IMR-90 (cell line): Measurements from ENCODE around the gene EYS.

Experiments
- CEBPB ChIP-seq: IDR thresholded peaks from 2 replicates; pipeline ENCODE4 v1.6.1; 2012; ENCODE audit warnings: low read depth, low read length, improper control_type of control experiment
- CTCF ChIP-seq: conservative IDR thresholded peaks from 2 replicates; pipeline ENCODE4 v1.5.1; 2012; ENCODE audit warnings: mild to moderate bottlenecking, low read depth, low read length, improper control_type of control experiment
- FOS ChIP-seq: fragments of 150-350 bp; IDR thresholded peaks from 2 replicates; pipeline ENCODE4 v1.6.1; 2016; ENCODE audit warnings: low read depth, low read length
- MXI1 ChIP-seq: IDR thresholded peaks from 2 replicates; pipeline ENCODE4 v1.6.1; 2012; ENCODE audit warnings: low read depth, mild to moderate bottlenecking, low read length, moderate library complexity, borderline replicate concordance
- NFE2L2 ChIP-seq: fragments of 150-350 bp; IDR thresholded peaks from 2 replicates; pipeline ENCODE4 v1.6.1; 2016; ENCODE audit warnings: low read depth, mild to moderate bottlenecking, low read length
- POLR2A ChIP-seq: IDR thresholded peaks from 2 replicates; pipeline ENCODE4 v1.6.1; 2012; ENCODE audit warnings: mild to moderate bottlenecking, low read depth, low read length
- RAD21 ChIP-seq: IDR thresholded peaks from 2 replicates; pipeline ENCODE4 v1.6.1; 2012; ENCODE audit warnings: low read length, improper control_type of control experiment
- RCOR1 ChIP-seq: IDR thresholded peaks from 2 replicates; pipeline ENCODE4 v1.6.1; 2012; ENCODE audit warnings: mild to moderate bottlenecking, low read length, improper control_type of control experiment; ENCODE audit not compliant: insufficient replicate concordance
- USF2 ChIP-seq: fragments of 150-350 bp; IDR thresholded peaks from 2 replicates; pipeline ENCODE4 v1.6.1; 2017; ENCODE audit warnings: mild to moderate bottlenecking, antibody characterized with exemption, low read length, low read depth

GRCh38 chr6:65148839-65149238 lies 558.2 kb downstream of the EYS start:
- TF ChIP-seq RCOR1 = no peak
- no peak for TF ChIP-seq CTCF
- no peak for TF ChIP-seq POLR2A
- TF ChIP-seq USF2 = no peak
- no peak for TF ChIP-seq RAD21
- no peak for TF ChIP-seq MXI1
- no peak for TF ChIP-seq FOS
- TF ChIP-seq CEBPB = no peak
- no peak for TF ChIP-seq NFE2L2
